NCI-H345 (cell line): ENCODE results near the gene MEF2B.

Source experiments
- DNase-seq: peaks from one replicate; lab custom pipeline; 2025; lab: John Stamatoyannopoulos, UW

Gene MEF2B

DNA sequence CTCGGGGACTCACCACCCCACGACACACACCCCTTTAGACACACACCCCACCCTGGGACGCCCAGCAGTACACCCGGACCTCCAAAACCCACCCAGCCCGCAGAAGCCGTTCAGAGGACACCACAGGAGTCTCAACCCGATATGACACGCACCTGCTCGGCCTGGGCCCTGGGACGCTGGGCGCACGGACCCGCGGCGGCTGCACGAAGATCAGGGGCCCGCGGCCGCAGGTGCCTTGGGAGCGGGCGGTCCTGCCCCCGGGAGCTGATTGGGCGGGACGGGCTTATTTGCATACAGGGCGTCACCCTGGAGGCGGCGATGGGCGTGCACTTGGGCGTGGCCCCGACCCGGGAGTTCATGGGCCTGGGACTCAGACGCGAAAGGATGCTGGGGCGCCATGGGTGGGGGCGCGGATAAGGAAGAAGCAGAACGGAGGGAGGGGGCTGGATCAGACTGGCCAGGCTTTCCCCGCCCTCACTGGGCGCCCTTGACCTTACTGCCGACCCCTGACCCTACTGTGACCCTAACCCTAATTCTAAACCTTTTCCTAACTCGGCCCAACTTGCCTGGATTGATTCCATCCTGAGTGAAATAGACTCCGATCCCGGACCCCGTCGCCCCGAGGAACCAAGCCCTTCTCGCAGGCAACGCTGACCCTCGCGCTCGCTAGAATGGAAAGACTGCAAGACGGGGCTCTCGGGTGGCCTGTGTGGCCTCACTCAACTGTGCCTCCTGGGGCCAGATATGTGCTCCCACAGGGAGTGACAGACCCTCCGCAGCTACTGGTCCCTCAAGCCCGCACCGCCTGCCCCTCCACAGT, at the start of gene MEF2B:
MEF2B (minus strand) TSS at position 211 of the 820 bp plus-strand sequence. CDS start 19,528 bp downstream, outside the sequence.
- peak; percentile 50 for DNase-seq

DNA sequence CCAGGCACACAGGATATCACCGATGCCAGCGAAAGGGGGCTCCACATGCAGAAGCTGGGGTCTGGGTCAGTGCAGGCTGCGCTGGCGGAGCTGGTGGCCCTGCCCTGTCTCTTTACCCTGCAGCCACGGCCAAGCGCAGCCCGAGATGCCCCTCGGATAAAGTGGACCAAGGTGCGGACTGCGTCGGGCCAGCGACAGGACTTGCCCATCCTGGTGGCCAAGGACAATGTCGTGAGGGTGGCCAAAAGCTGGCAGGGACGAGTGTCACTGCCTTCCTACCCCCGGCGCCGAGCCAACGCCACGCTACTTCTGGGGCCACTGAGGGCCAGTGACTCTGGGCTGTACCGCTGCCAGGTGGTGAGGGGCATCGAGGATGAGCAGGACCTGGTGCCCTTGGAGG, 48.8 kb upstream of the MEF2B start:
- no peak for DNase-seq

DNA sequence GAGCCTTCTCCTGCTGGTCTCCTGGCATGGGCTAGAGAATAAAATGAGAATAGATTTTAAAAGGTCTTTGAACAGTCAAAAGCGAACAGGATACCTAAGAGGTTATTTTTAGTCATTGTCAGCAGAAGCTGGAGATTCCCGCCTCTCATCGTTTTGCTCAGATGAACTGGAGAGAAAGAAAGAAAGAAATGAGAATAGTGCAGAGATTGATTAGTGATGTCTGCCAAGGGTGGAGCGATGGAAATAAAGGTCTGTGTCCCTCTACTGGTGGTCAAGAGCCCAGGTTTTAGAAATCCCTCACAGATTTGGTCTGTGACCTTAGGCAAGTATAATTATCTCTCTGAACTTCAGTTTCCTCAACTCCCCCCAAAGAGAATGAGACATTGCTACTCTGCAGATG, 47.0 kb upstream of the MEF2B start:
- DNase-seq: no peak

- no peak for DNase-seq
These were observed 45.7 kb upstream of the MEF2B start for GRCh38 chr19:19215792-19216191.

DNA sequence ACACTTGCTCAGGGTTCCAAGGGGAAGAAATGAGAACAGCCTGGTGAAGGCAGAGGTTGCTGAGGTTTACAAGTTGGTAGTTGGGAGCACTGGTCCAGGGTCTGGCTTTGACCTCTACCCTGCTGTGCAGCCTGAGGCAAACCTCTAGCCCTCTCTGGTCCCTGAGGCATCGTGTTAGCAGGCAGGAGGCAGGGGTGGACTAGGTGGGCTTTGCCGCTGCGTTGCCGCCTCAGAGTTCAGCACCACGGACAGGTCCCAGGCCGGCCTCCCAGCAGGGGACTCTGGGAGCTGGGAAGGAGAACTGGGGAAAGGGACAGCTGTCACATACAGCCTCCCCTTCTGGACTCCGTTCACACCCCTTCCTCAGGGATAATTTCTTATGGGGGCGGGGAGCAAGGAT, 44.8 kb upstream of the MEF2B start:
- DNase-seq: no peak

DNA sequence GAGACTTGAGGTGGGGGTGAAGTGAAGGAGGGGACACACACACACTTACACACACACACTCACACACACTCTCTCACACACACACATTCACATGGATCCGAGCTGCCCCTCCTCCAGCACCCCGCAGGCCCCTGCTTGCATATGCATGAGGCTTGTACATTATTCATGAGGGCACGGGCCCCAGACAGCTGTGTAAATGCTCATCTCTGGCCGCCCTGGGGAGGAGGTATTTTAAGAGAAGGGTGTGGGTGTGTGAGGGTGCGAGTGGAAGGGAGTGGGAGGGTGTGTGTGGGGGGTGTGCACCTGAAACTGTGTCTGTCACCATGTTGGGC, 44.1 kb upstream of the MEF2B start:
- DNase-seq: peak; percentile 14

DNA sequence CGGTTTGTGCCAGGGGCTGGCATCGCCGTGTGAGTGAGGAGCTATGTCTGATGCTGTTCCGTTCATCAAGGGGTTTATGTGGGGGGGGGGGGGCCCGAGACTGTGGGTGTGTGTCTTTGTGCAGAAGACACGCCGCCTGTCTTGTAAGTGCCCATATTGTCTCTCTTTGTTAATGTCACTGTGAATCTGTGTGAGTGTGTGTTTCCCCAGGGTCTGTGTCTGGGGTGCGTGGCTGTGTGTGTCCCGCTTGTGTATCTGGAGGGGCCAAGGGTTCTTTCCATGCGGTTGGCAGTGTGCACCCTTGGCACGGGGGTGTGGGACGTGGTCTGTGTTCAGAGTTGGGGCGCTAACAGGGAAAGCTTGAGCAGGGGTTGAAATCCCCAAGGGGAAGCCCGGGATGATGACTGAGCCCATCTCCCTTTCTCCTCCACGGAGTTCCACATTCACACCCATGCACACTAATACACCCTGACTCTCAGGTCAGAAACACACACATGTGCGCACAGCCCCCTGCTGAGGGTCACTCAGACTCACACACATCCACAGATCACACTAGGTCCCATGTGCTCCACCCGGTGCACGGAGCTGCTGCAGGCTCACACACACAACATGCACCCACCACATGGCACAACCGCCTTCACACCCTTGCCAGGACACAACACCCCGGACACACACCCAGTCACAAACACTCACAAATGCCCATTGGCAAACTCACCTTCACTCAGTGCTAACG, 43.5 kb upstream of the MEF2B start:
- DNase-seq: no peak

GRCh38 chr19:19212916-19213315, 42.9 kb upstream of the MEF2B start:
- no peak for DNase-seq

GRCh38 chr19:19211499-19212420, 41.7 kb upstream of the MEF2B start, which contains the start of gene NCAN:
Gene NCAN (plus strand): TSS chr19:19211958. CDS start chr19:19216954, 4,996 bp downstream.
- DNase-seq: no peak

GRCh38 chr19:19209372-19209771, 39.3 kb upstream of the MEF2B start:
- DNase-seq: peak; percentile 40

DNA sequence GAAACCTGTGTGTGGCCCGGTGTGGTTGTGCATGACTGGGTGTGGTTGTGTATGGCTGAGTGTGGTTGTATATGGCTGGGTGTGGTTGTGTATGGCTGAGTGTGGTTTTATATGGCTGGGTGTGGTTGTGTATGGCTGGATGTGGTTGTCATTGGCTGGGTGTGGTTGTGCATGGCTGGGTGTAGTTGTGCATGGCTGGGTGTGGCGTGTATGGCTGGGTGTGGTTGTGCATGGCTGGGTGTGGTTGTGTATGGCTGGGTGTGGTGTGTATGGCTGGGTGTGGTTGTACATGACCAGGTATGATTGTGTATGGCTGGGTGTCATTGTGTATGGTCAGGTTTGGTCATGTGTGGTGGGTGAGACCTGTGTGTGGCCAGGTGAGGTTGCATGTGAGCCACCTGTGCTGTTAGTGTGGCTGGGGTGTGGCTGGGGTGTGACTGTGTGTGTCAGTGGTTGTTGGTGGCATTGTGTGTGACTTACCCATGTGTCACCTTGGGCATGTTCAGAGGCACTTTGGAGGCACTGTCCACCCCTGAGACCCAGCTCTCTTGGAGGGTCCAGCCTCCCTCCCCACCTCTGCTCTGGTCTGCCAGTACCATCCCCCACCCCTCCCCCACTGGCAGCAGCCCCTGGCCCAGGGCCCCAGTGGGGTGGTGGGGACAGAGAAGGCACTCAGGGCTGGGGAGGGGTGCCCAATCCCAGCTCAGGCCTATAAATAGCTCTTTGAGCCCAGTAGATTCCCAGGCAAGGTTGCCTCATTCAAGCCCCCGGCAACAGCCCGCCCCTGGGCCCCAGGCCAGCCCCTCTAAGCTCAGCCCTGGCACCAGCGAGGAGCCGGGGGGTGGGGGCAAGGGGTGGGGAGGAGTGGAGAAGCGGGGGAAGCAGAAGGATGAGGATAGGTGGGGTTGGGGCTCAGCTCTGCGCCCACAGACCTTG, 37.8 kb upstream of the MEF2B start:
- no peak for DNase-seq

DNA sequence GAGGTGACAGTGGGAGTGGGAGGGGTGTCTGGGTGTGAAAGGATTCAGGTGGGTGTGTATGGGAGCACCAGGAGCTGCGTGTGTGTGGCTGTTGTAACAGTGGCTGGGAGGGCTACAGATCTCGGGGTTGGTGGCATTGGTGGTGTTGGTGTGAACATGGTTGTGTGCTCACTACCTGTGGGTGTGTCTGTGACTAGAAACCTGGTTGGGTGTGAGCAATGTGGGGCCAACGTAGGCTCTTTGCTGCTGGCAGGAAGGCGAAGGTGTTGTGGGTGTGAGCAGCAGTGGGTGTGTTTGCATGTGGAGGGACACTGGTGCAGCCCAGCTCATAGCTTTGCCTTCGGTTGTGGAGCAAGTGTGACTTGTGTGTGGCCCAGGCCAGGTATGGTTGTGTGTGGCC, 36.9 kb upstream of the MEF2B start:
- no peak for DNase-seq

GRCh38 chr19:19205416-19206410, 35.6 kb upstream of the MEF2B start:
- DNase-seq: no peak

GRCh38 chr19:19204181-19204580, 34.1 kb upstream of the MEF2B start:
- DNase-seq: no peak

- peak; percentile 81 for DNase-seq
These were observed 33.2 kb upstream of the MEF2B start, which contains the start of gene NR2C2AP for GRCh38 chr19:19203012-19203856. Gene NR2C2AP (minus strand): TSS chr19:19203414. CDS start chr19:19203060, 354 bp downstream.

DNA sequence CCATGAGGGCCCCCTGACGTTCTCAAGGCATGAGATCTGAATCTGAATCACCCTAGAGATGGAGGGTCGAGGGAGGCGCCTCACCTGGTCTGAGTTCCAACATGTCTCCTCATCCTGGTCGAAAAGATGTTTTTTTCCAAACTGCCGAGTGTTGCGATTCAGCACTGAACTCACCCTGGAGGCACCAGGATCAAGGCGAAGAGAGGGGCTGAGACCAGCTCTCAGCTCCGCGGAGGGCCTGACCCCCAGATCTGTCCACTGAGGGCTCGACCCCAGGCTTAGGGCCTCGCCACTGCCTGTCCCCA, 32.6 kb upstream of the MEF2B start:
- no peak for DNase-seq

- DNase-seq: no peak
These were observed 31.9 kb upstream of the MEF2B start for GRCh38 chr19:19201697-19202630.

DNA sequence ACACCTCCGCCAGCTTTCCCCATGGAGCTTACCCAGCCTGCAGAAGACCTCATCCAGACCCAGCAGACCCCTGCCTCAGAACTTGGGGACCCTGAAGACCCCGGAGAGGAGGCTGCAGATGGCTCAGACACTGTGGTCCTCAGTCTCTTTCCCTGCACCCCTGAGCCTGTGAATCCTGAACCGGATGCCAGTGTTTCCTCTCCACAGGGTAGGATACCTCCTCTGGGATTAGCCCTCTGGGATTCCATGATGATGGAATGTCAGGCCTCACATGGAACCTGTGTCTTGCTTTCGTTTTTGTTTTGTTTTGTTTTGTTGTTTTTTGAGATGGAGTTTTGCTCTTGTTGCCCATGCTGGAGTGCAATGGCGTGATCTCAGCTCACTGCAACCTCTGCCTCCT, 23.9 kb upstream of the MEF2B start:
- no peak for DNase-seq
